HG03571 (cell line): ENCODE results near the gene CCDC121.
A peak's percentile ranks its signal among the peaks of the same experiment; 100 is the strongest.
"Not testable (repeated sequence)": the region's sequence is repeated elsewhere in the genome, so short reads cannot be mapped to it uniquely, and the experiment has no call there.

Experiments
- ATAC-seq: cut with Tn5 transposase; IDR thresholded peaks from one replicate; pipeline ENCODE4 v1.9.1; 2021; ENCODE audit not compliant: unreplicated experiment

CCDC121 gene

GRCh38 chr2:27638037-27638637 lies 9.3 kb upstream of the CCDC121 start:
- no peak for ATAC-seq

- no peak for ATAC-seq
Measured at GRCh38 chr2:27636766-27637165, 8.0 kb upstream of the CCDC121 start.

GRCh38 chr2:27634291-27634690 lies 5.5 kb upstream of the CCDC121 start:
- ATAC-seq = no peak

GRCh38 chr2:27630257-27630656 lies 1.4 kb upstream of the CCDC121 start:
- not testable (repeated sequence) for ATAC-seq

GRCh38 chr2:27627963-27628766 lies 647 bp downstream of the CCDC121 start:
- peak; percentile 7 for ATAC-seq

- ATAC-seq = not testable (repeated sequence)
Measured at GRCh38 chr2:27626921-27627320, 1.9 kb downstream of the CCDC121 start.

GRCh38 chr2:27626323-27626722 lies 2.5 kb downstream of the CCDC121 start:
- ATAC-seq = not testable (repeated sequence)

GRCh38 chr2:27624943-27625342 lies 3.9 kb downstream of the CCDC121 start:
- ATAC-seq = no peak

GRCh38 chr2:27622921-27623384 lies 5.9 kb downstream of the CCDC121 start:
- ATAC-seq = no peak

GRCh38 chr2:27621524-27621923 lies 7.3 kb downstream of the CCDC121 start:
- ATAC-seq = no peak

- no peak for ATAC-seq
Measured at GRCh38 chr2:27615316-27615715, 13.5 kb downstream of the CCDC121 start.

- no peak for ATAC-seq
Measured at GRCh38 chr2:27613985-27614384, 14.8 kb downstream of the CCDC121 start.

- no peak for ATAC-seq
Measured at GRCh38 chr2:27606611-27607010, 22.2 kb downstream of the CCDC121 start.

GRCh38 chr2:27596627-27597026 lies 32.2 kb downstream of the CCDC121 start:
- no peak for ATAC-seq

GRCh38 chr2:27595412-27595811 lies 33.4 kb downstream of the CCDC121 start:
- ATAC-seq = not testable (repeated sequence)

- ATAC-seq = not testable (repeated sequence)
Measured at GRCh38 chr2:27594020-27594703, 34.6 kb downstream of the CCDC121 start.

GRCh38 chr2:27593240-27593639 lies 35.6 kb downstream of the CCDC121 start:
- no peak for ATAC-seq

- ATAC-seq = no peak
Measured at GRCh38 chr2:27591745-27592144, 37.1 kb downstream of the CCDC121 start.

- no peak for ATAC-seq
Measured at GRCh38 chr2:27588308-27588707, 40.5 kb downstream of the CCDC121 start.

- no peak for ATAC-seq
Measured at GRCh38 chr2:27587025-27587424, 41.8 kb downstream of the CCDC121 start.

- ATAC-seq = no peak
Measured at GRCh38 chr2:27584597-27584996, 44.2 kb downstream of the CCDC121 start.

GRCh38 chr2:27583390-27583915 lies 45.4 kb downstream of the CCDC121 start:
- ATAC-seq = no peak
